Osteoblast (primary cell): Measurements from ENCODE around the gene ZNF354C. TPM values are rescaled to one million over a fixed set of nuclear protein-coding genes. Genes with fewer than 3 reads are reported as not detected.

Source experiments
- DNase-seq: peaks from one replicate; pipeline ENCODE4 v3.0.0; 2011; ENCODE audit warnings: low spot score, mixed read lengths; ENCODE audit not compliant: insufficient read length; ENCODE audit errors: missing footprints
- H2AFZ ChIP-seq: 2 replicates; pipeline ENCODE4 v1.6.0; 2011; ENCODE audit warnings: mild to moderate bottlenecking, low read length
- H3K27ac ChIP-seq: 2 replicates; pipeline ENCODE4 v1.5.1; 2011; ENCODE audit warnings: mild to moderate bottlenecking, low read depth, low read length, moderate library complexity
- H3K27me3 ChIP-seq: 2 replicates; pipeline ENCODE4 v1.6.0; 2012; ENCODE audit warnings: mild to moderate bottlenecking, control low read depth, inconsistent platforms, low read length, moderate library complexity; ENCODE audit not compliant: insufficient read depth
- H3K36me3 ChIP-seq: 2 replicates; pipeline ENCODE4 v1.5.1; 2011; ENCODE audit warnings: mild to moderate bottlenecking, low read length, control low read depth, moderate library complexity; ENCODE audit not compliant: insufficient read depth
- H3K4me1 ChIP-seq: 2 replicates; pipeline ENCODE4 v1.5.1; 2011; ENCODE audit warnings: mild to moderate bottlenecking, low read length, control low read depth, moderate library complexity; ENCODE audit not compliant: insufficient read depth
- H3K4me2 ChIP-seq: 2 replicates; pipeline ENCODE4 v1.6.0; 2011; ENCODE audit warnings: mild to moderate bottlenecking, low read length; ENCODE audit not compliant: insufficient read depth
- H3K4me3 ChIP-seq: fragments of 200-600 bp; sonication (generic); 3 replicates; pipeline ENCODE4 v1.5.1; 2012; ENCODE audit warnings: mild to moderate bottlenecking, low read length, inconsistent platforms; ENCODE audit not compliant: insufficient read depth
- H3K79me2 ChIP-seq: 2 replicates; pipeline ENCODE4 v1.6.0; 2012; ENCODE audit warnings: mild to moderate bottlenecking, low read length, control low read depth, inconsistent platforms; ENCODE audit not compliant: insufficient read depth
- H3K9me3 ChIP-seq: 2 replicates; pipeline ENCODE4 v1.5.1; 2011; ENCODE audit warnings: low read depth, low read length, control low read depth
- H4K20me1 ChIP-seq: 2 replicates; pipeline ENCODE4 v1.6.0; 2012; ENCODE audit warnings: mild to moderate bottlenecking, low read length, control low read depth; ENCODE audit not compliant: insufficient read depth
- CTCF ChIP-seq: IDR thresholded peaks from 2 replicates; pipeline ENCODE4 v1.5.1; 2011; ENCODE audit warnings: mild to moderate bottlenecking, low read depth, low read length, moderate library complexity; ENCODE audit errors: extremely low read depth
- total RNA-seq: library from RNA; depleted of rRNA; stranded (reverse); fragments of >200 nt; gene quantifications from 2 replicates; pipeline ENCODE4 v1.2.3, GENCODE V29; 2012

Gene ZNF354C
- total RNA-seq, 1 donor, result 7.6 TPM

- H3K4me2 ChIP-seq, result no peak overlapping the region
- H3K4me3 ChIP-seq, result no peak overlapping the region
- H3K27me3 ChIP-seq, result no peaks in the 10 kb centered on the region
- no peaks in the 10 kb centered on the region for H3K9me3 ChIP-seq
- no peak overlapping the region for H2AFZ ChIP-seq
- H3K4me1 ChIP-seq, result no peaks in the 10 kb centered on the region
- peaks cover 57% of the 10 kb centered on the region for H3K36me3 ChIP-seq
- H3K79me2 ChIP-seq, result no peaks in the 10 kb centered on the region
- DNase-seq, result peak; percentile 57
- no peak for TF ChIP-seq CTCF
- no peak overlapping the region for H3K27ac ChIP-seq
- H4K20me1 ChIP-seq, result peaks cover 4% of the 10 kb centered on the region
Measured at GRCh38 chr5:179131886-179132585, 71.9 kb downstream of the ZNF354C start.

- H3K27me3 ChIP-seq, result no peaks in the 10 kb centered on the region
- H3K27ac ChIP-seq, result no peak overlapping the region
- H3K4me3 ChIP-seq, result no peak overlapping the region
- no peaks in the 10 kb centered on the region for H3K79me2 ChIP-seq
- no peaks in the 10 kb centered on the region for H3K9me3 ChIP-seq
- no peak overlapping the region for H3K4me2 ChIP-seq
- no peak overlapping the region for H2AFZ ChIP-seq
- peaks cover 54% of the 10 kb centered on the region for H3K36me3 ChIP-seq
- H4K20me1 ChIP-seq, result peaks cover 4% of the 10 kb centered on the region
- no peaks in the 10 kb centered on the region for H3K4me1 ChIP-seq
- peak; percentile 90 for DNase-seq
- no peak for TF ChIP-seq CTCF
Measured at GRCh38 chr5:179132586-179133355, 72.6 kb downstream of the ZNF354C start.

Other genes with a start within 250 kb of the ZNF354C start
- 12.3 and 14.1 TPM in 2 replicates for gene ZNF354B, start 200.4 kb upstream of the ZNF354C start, total RNA-seq
- 1.2 and 1.4 TPM in 2 replicates for gene ZFP2, start 164.5 kb upstream of the ZNF354C start, total RNA-seq
- 2.5 and 3.8 TPM in 2 replicates for gene ZNF454, start 119.2 kb upstream of the ZNF354C start, total RNA-seq
- gene GRM6, start 65.1 kb upstream of the ZNF354C start, total RNA-seq, result not detected in 2 replicates
- gene ZNF879, start 36.6 kb upstream of the ZNF354C start, total RNA-seq, result 6.2 and 8.3 TPM in 2 replicates